Activated naive CD8-positive, alpha-beta T cell treated with anti-CD3 and anti-CD28 coated beads, Interleukin-2, amount 10 ng/mL, durations not matched to agents 7 days and 5 days (primary cell): ENCODE results near the gene STT3B. TPM values are rescaled to one million over a fixed set of nuclear protein-coding genes. Genes with fewer than 3 reads are reported as not detected.

Experiments
- ATAC-seq: fragments of 150-1000 bp; cut with Tn5 transposase; one replicate; pipeline ENCODE4 v1.10.0; 2021; ENCODE audit warnings: low read depth, moderate library complexity
- POLR2A ChIA-PET: fragments of 350-600 bp; sonication (Branson Sonifier 250); formaldehyde crosslinking; loops from one replicate; lab custom pipeline; 2021; ENCODE audit warnings: antibody characterized with exemption; lab: Charles Lee
- DNase-seq: peaks from one replicate; pipeline ENCODE4 v3.0.0; 2021
- H3K27ac Mint-ChIP-seq: one replicate; pipeline ENCODE4 v1.8.0; 2022; ENCODE audit warnings: mild to moderate bottlenecking, mixed read lengths
- H3K27me3 Mint-ChIP-seq: one replicate; pipeline ENCODE4 v1.8.0; 2022; ENCODE audit warnings: mild to moderate bottlenecking, moderate library complexity, mixed read lengths
- H3K36me3 Mint-ChIP-seq: one replicate; pipeline ENCODE4 v1.8.0; 2021; ENCODE audit warnings: mild to moderate bottlenecking, mixed read lengths
- H3K4me1 Mint-ChIP-seq: one replicate; pipeline ENCODE4 v1.8.0; 2021; ENCODE audit warnings: mixed read lengths
- H3K4me3 Mint-ChIP-seq: one replicate; pipeline ENCODE4 v1.8.0; 2022; ENCODE audit warnings: mild to moderate bottlenecking, moderate library complexity, mixed read lengths
- H3K9me3 Mint-ChIP-seq: one replicate; pipeline ENCODE4 v1.8.0; 2021; ENCODE audit warnings: mixed read lengths
- total RNA-seq, 2 experiments: library from RNA; stranded (reverse); gene quantifications; one replicate each; pipeline ENCODE4 v1.2.3, GENCODE V29; 2021

Gene STT3B
- total RNA-seq, 2 experiments from 2014 or later, result 123 to 131 TPM

DNA sequence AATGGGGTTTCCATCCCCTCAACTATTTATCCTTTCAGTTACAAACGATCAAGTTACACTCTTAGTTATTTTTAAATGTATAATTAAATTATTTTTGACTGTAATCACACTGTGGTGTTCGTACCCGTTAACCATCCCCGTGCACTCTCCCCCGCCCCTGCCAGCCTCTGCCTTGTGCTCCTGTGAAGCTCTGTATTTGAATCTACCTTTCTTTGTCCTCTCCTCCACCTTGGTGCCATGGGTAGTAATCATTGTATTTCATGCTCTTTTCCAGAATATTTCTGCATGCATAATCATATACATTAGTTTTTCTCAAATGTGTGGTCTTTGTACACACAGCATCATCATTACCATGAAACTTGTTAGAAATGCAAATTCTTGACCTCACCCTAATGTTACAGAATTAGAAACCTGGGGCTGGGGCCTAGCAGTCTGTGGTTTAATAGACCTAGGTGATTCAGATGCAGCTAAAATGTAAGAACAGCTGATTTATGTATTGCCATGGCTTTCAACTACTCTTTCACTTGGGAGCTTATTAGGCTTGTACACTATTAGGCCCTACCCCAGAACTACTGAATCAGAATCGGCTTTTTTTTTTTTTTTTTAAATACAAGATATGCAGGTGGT, 91.5 kb downstream of the STT3B start:
- no peak overlapping the region for H3K27ac Mint-ChIP-seq

GRCh38 chr3:31625358-31625757, 92.6 kb downstream of the STT3B start:
- no peak overlapping the region for H3K27ac Mint-ChIP-seq
- no peak overlapping the region for H3K4me3 Mint-ChIP-seq
- ATAC-seq, result no peak
- DNase-seq, result no peak
- H3K9me3 Mint-ChIP-seq, result no peaks in the 10 kb centered on the region
- peaks cover 10% of the 10 kb centered on the region for H3K4me1 Mint-ChIP-seq
- H3K27me3 Mint-ChIP-seq, result no peaks in the 10 kb centered on the region
- peaks cover 61% of the 10 kb centered on the region for H3K36me3 Mint-ChIP-seq
- POLR2A ChIA-PET, result no interaction called here

More for the DNA sequence above, 91.5 kb downstream of the STT3B start:
- Mint-ChIP-seq H3K36me3 (peaks cover 55% of the 10 kb centered on the region), H3K4me3 (no peak overlapping the region), H3K9me3 (no peaks in the 10 kb centered on the region), H3K27me3 (no peaks in the 10 kb centered on the region), H3K4me1 (peaks cover 10% of the 10 kb centered on the region)
- DNase-seq, result no peak
- no peak for ATAC-seq
- POLR2A ChIA-PET, result no interaction called here

DNA sequence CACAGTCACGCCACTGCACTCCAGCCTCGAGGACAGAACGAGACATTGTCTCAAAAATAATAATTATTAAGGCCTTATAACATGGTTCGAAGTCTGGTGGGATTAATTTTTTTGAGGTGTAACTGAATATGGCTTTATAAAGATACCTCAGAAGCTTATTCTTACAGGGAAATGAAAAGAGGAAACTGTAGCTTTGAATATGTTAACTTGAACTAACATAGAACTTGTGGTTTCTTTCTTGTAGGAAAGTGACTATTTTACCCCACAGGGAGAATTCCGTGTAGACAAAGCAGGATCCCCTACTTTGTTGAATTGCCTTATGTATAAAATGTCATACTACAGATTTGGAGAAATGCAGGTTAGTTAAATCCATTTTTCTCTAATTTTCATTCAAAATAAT, 96.3 kb downstream of the STT3B start:
- POLR2A ChIA-PET, result no interaction called here
- H3K36me3 Mint-ChIP-seq, result peaks cover 69% of the 10 kb centered on the region
- no peak for ATAC-seq
- H3K27ac Mint-ChIP-seq, result no peak overlapping the region
- H3K4me1 Mint-ChIP-seq, result peaks cover 14% of the 10 kb centered on the region
- H3K27me3 Mint-ChIP-seq, result no peaks in the 10 kb centered on the region
- no peak overlapping the region for H3K4me3 Mint-ChIP-seq
- no peak for DNase-seq
- H3K9me3 Mint-ChIP-seq, result no peaks in the 10 kb centered on the region

GRCh38 chr3:31634476-31634875, 101.8 kb downstream of the STT3B start:
- H3K27ac Mint-ChIP-seq, result peak overlapping the region; percentile 38
- ATAC-seq, result no peak
- H3K4me3 Mint-ChIP-seq, result no peak overlapping the region
- POLR2A ChIA-PET, result interaction anchor here (1.9 kb wide), 1 partner anchor 101 kb away, joined by 10 read pairs; the partner anchor contains the start of gene STT3B
- no peaks in the 10 kb centered on the region for H3K27me3 Mint-ChIP-seq
- peaks cover 32% of the 10 kb centered on the region for H3K4me1 Mint-ChIP-seq
- no peaks in the 10 kb centered on the region for H3K9me3 Mint-ChIP-seq
- peaks cover 54% of the 10 kb centered on the region for H3K36me3 Mint-ChIP-seq
- DNase-seq, result no peak

GRCh38 chr3:31635545-31635944, 102.8 kb downstream of the STT3B start:
- Mint-ChIP-seq H3K4me3 (peak overlapping the region; percentile 46), H3K4me1 (peaks cover 32% of the 10 kb centered on the region), H3K9me3 (no peaks in the 10 kb centered on the region), H3K36me3 (peaks cover 49% of the 10 kb centered on the region), H3K27me3 (no peaks in the 10 kb centered on the region), H3K27ac (peak overlapping the region; percentile 80)
- DNase-seq, result no peak
- ATAC-seq, result peak; percentile 76
- POLR2A ChIA-PET, result interaction anchor here (1.1 to 1.9 kb wide), 3 partner anchors 27 to 409 kb away, joined by 3 to 10 read pairs (median 4); partner anchors contain the start of gene STT3B

DNA sequence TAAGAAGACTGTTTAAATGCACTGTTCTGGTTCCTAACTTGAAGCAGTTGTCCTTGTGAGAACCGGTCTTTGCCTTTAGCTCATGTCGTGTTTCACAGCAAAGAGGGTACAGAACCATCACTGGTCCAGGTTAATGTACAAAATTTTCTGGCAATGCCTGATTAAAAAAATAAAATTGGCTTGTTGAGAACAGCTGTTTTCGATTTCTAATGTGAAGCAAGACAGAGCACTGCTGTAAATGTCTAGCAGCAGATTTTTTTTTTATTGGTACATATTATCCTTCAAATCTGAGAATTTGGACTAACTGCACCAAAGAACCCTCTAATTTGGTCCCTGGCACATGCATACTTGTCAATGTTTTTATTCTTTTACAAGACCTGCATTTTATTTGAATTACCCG, 103.3 kb downstream of the STT3B start:
- peaks cover 32% of the 10 kb centered on the region for H3K4me1 Mint-ChIP-seq

GRCh38 chr3:31636694-31637442, 104.1 kb downstream of the STT3B start:
- DNase-seq (no peak), ATAC-seq (peak; percentile 50)
- H3K27me3 Mint-ChIP-seq, result no peaks in the 10 kb centered on the region
- H3K36me3 Mint-ChIP-seq, result peaks cover 41% of the 10 kb centered on the region
- peak overlapping the region; percentile 80 for H3K27ac Mint-ChIP-seq
- peak overlapping the region; percentile 66 for H3K4me3 Mint-ChIP-seq
- H3K4me1 Mint-ChIP-seq, result peaks cover 32% of the 10 kb centered on the region
- POLR2A ChIA-PET, result interaction anchor here (1.0 to 1.9 kb wide), 4 partner anchors 28 to 105 kb away, joined by 3 to 10 read pairs (median 4); partner anchors contain the start of gene STT3B
- peaks cover 1% of the 10 kb centered on the region for H3K9me3 Mint-ChIP-seq

More for the DNA sequence above, 103.3 kb downstream of the STT3B start:
- DNase-seq, result no peak
- H3K36me3 Mint-ChIP-seq, result peaks cover 44% of the 10 kb centered on the region
- no peak for ATAC-seq
- H3K27me3 Mint-ChIP-seq, result no peaks in the 10 kb centered on the region
- no peaks in the 10 kb centered on the region for H3K9me3 Mint-ChIP-seq
- peak overlapping the region; percentile 46 for H3K4me3 Mint-ChIP-seq
- POLR2A ChIA-PET, result interaction anchor here (1.1 to 1.9 kb wide), 3 partner anchors 28 to 410 kb away, joined by 3 to 10 read pairs (median 4); partner anchors contain the start of gene STT3B
- peak overlapping the region; percentile 80 for H3K27ac Mint-ChIP-seq

GRCh38 chr3:31639828-31640227, 107.1 kb downstream of the STT3B start:
- no peaks in the 10 kb centered on the region for H3K27me3 Mint-ChIP-seq
- peaks cover 23% of the 10 kb centered on the region for H3K4me1 Mint-ChIP-seq
- POLR2A ChIA-PET, result no interaction called here
- H3K4me3 Mint-ChIP-seq, result no peak overlapping the region
- no peak for ATAC-seq
- peaks cover 4% of the 10 kb centered on the region for H3K9me3 Mint-ChIP-seq
- no peak overlapping the region for H3K27ac Mint-ChIP-seq
- peaks cover 39% of the 10 kb centered on the region for H3K36me3 Mint-ChIP-seq
- no peak for DNase-seq

DNA sequence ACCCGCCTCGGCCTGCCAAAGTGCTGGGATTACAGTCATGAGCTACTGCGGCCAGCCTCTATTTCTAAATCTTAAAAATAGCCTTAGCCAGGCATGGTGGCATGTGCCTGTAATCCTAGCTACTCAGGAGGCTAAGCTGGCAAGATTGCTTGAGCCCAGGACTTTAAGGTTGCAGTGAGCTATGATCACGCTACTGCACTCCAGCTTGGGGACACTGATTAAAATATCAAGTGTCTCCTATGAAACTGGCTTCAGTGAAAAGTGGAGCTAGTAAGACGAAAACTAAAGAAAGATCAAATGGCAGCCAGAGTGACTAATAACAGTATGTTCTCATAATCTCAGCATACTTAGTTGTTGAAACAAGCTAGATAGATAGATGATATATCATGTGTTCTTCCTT, 112.5 kb downstream of the STT3B start:
- Mint-ChIP-seq H3K4me3 (no peak overlapping the region), H3K36me3 (peaks cover 62% of the 10 kb centered on the region), H3K27ac (no peak overlapping the region), H3K9me3 (peaks cover 22% of the 10 kb centered on the region), H3K4me1 (no peaks in the 10 kb centered on the region), H3K27me3 (no peaks in the 10 kb centered on the region)
- POLR2A ChIA-PET, result no interaction called here
- DNase-seq (no peak), ATAC-seq (no peak)

DNA sequence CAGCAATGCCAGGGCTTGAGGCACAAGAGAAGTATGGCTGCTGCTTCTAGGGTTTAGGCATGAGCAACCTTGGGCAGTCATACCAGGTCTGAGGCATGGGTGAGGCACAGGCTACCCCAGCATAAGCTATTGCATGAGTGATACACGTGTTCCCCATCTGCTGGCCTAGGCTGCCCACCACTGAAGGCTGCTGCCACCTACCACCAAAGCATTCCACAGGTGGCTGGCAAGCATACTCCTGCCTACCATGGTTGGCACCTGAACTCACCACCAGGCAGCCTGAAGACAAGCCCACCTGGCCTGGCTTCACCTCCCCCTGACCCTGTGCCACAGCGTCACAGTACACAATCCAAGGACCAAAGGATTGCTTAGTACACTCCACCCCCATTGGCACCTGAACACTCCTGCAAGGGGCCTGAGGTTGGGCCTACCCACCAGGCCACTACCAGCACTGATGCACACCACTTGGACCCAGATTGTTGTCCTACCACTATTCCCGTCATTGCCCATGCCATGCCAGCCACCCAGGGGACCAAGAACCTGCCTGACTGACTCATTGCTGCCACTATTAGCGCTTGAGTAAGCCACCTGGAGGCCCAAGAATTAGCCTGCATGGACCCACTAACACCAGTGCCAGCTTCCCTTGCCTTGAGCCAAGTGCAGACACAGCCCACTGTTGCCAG, 115.7 kb downstream of the STT3B start:
- Mint-ChIP-seq H3K9me3 (peaks cover 38% of the 10 kb centered on the region), H3K4me3 (no peak overlapping the region), H3K27ac (no peak overlapping the region), H3K36me3 (peaks cover 64% of the 10 kb centered on the region), H3K27me3 (no peaks in the 10 kb centered on the region), H3K4me1 (no peaks in the 10 kb centered on the region)
- DNase-seq (no peak), ATAC-seq (no peak)
- POLR2A ChIA-PET, result no interaction called here

DNA sequence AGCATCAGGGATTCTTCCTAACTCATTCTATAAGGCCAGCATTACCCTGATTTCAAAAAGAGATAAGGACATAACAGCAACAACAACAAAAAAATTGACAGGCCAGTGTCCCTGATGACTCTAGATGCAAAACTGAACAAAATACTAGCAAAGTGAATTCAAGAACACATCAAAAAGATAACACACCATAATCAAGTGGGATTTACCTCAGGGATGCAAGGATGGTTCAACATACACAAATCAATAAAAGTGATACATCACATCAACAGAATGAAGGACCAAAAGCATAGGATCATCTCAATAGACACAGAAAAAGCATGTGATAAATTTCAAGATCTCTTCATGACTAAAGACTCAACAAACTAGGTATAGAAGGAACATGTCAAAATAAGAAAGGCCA, 119.6 kb downstream of the STT3B start:
- Mint-ChIP-seq H3K4me3 (no peak overlapping the region), H3K4me1 (no peaks in the 10 kb centered on the region), H3K36me3 (peaks cover 40% of the 10 kb centered on the region), H3K9me3 (peaks cover 57% of the 10 kb centered on the region), H3K27ac (no peak overlapping the region), H3K27me3 (no peaks in the 10 kb centered on the region)
- no peak for DNase-seq
- POLR2A ChIA-PET, result no interaction called here
- ATAC-seq, result no peak

GRCh38 chr3:31653464-31653863, 120.7 kb downstream of the STT3B start:
- ATAC-seq, result no peak
- H3K4me3 Mint-ChIP-seq, result no peak overlapping the region
- peaks cover 59% of the 10 kb centered on the region for H3K9me3 Mint-ChIP-seq
- peaks cover 31% of the 10 kb centered on the region for H3K36me3 Mint-ChIP-seq
- no peak for DNase-seq
- no peaks in the 10 kb centered on the region for H3K4me1 Mint-ChIP-seq
- POLR2A ChIA-PET, result no interaction called here
- H3K27ac Mint-ChIP-seq, result no peak overlapping the region
- H3K27me3 Mint-ChIP-seq, result no peaks in the 10 kb centered on the region

- POLR2A ChIA-PET, result no interaction called here
- peaks cover 52% of the 10 kb centered on the region for H3K9me3 Mint-ChIP-seq
- no peaks in the 10 kb centered on the region for H3K4me1 Mint-ChIP-seq
- DNase-seq (no peak), ATAC-seq (no peak)
- no peak overlapping the region for H3K4me3 Mint-ChIP-seq
- no peak overlapping the region for H3K27ac Mint-ChIP-seq
- H3K27me3 Mint-ChIP-seq, result peaks cover 2% of the 10 kb centered on the region
- peaks cover 18% of the 10 kb centered on the region for H3K36me3 Mint-ChIP-seq
These were observed 122.3 kb downstream of the STT3B start for GRCh38 chr3:31654998-31655397.
